Loucy (cell line): ENCODE measurements around the gene TMEFF1.

Source experiments
- EZH2phosphoT487 ChIP-seq: fragments of 200-600 bp; IDR thresholded peaks from 2 replicates; pipeline ENCODE4 v1.6.1; 2018; ENCODE audit warnings: antibody characterized with exemption, mild to moderate bottlenecking, moderate library complexity, borderline replicate concordance
- TF ChIP-seq, protein P1 (sequence below): fragments of 200-600 bp; sonication (generic); conservative IDR thresholded peaks from 2 replicates; pipeline ENCODE4 v1.5.1; 2014; ENCODE audit warnings: mild to moderate bottlenecking, antibody characterized with exemption, low read length

DNA sequence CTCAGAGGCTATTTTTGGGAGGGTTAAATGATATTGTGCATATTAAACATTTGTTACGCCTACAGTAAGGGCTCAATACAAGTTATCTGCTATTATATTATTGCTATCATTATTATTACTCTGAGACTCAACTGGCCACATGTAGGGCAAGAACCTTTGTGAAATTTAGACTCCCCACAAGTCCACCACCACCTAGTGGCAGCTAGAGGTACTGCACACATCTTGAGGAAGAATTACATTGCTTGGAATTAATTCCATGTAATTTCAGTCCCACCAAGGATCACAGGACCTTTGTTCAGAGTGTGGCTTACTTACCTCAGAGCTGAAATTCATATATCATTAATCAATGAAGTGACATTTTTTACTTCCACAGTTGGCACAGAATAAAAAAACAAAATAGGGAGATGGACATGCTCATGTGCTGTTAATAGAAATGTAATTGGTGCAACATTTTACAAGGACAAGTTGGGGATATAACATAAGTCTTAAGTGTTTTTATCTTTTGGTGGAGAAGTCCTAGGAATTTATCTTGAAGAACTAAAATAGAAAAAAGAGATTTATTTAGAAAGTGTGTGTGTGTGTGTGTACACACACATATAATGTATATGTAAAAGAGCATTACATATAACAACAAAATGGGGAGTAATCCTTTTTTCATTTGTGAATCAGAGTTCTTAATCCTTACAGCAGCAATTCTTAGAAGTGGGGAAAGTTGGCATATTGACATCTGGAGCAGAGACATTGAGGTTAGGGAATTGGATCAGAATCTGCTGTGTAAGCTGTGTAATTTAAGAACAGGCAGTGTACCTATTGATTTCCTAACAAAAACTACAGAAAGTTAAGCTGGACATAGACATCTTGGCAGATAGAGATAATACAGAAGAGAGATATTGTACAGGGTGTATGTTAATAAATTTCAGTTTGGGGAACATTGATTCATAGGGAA is 34.8 kb upstream of the TMEFF1 start:
- TF ChIP-seq, protein P1, sequence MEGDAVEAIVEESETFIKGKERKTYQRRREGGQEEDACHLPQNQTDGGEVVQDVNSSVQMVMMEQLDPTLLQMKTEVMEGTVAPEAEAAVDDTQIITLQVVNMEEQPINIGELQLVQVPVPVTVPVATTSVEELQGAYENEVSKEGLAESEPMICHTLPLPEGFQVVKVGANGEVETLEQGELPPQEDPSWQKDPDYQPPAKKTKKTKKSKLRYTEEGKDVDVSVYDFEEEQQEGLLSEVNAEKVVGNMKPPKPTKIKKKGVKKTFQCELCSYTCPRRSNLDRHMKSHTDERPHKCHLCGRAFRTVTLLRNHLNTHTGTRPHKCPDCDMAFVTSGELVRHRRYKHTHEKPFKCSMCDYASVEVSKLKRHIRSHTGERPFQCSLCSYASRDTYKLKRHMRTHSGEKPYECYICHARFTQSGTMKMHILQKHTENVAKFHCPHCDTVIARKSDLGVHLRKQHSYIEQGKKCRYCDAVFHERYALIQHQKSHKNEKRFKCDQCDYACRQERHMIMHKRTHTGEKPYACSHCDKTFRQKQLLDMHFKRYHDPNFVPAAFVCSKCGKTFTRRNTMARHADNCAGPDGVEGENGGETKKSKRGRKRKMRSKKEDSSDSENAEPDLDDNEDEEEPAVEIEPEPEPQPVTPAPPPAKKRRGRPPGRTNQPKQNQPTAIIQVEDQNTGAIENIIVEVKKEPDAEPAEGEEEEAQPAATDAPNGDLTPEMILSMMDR = peak; percentile 93
- no peak for TF ChIP-seq EZH2phosphoT487
